Left ventricle myocardium inferior (tissue), 1 donor: ENCODE data around the gene TSC22D1. TPM values are rescaled to one million over a fixed set of nuclear protein-coding genes. Genes with fewer than 3 reads are reported as not detected.

ENCODE experiments used
- DNase-seq: peaks from one replicate; pipeline ENCODE4 v3.0.0-alpha.2; 2020
- H3K27ac ChIP-seq: fragments of 200-600 bp; replicated peaks from 2 replicates; pipeline ENCODE4 v1.8.0; 2021
- H3K27me3 ChIP-seq: fragments of 200-600 bp; 2 replicates; pipeline ENCODE4 v1.8.0; 2021; ENCODE audit warnings: low read depth
- H3K36me3 ChIP-seq: fragments of 200-600 bp; 2 replicates; pipeline ENCODE4 v1.8.0; 2021
- H3K4me1 ChIP-seq: fragments of 200-600 bp; 2 replicates; pipeline ENCODE4 v1.8.0; 2021
- H3K4me3 ChIP-seq: fragments of 200-600 bp; 2 replicates; pipeline ENCODE4 v1.8.0; 2021; ENCODE audit warnings: mild to moderate bottlenecking, moderate library complexity
- H3K9me3 ChIP-seq: fragments of 200-600 bp; replicated peaks from 2 replicates; pipeline ENCODE4 v1.8.0; 2021
- CTCF ChIP-seq: fragments of 200-600 bp; IDR thresholded peaks from 2 replicates; pipeline ENCODE4 v1.8.0; 2021; ENCODE audit warnings: antibody characterized with exemption, mild to moderate bottlenecking, borderline replicate concordance
- intact Hi-C: fragments of 100-400 bp; cut with micrococcal nuclease; formaldehyde crosslinking; loops from one replicate; pipeline ENCODE4 v1.11.0; 2022
- total RNA-seq: library from RNA; stranded (reverse); fragmentation: NEBNext Ultra II Directional; extraction: Animal tissue kit (Norgen Biotek cat#: 25700); gene quantifications from one replicate; pipeline ENCODE4 v1.2.1, GENCODE V29; 2021
- donor health status: DM: no; HTN: yes; CAD: no; lungs with severe emphysema.

Gene TSC22D1
- total RNA-seq, 1 donor from 2014 or later = 158 TPM

GRCh38 chr13:44540761-44541434, 35.2 kb downstream of the TSC22D1 start:
- H3K4me1 ChIP-seq = peaks cover 22% of the 10 kb centered on the region
- no peaks in the 10 kb centered on the region for H3K27me3 ChIP-seq
- DNase-seq = no peak
- no peaks in the 10 kb centered on the region for H3K9me3 ChIP-seq
- peaks cover 10% of the 10 kb centered on the region for H3K36me3 ChIP-seq
- no peak for TF ChIP-seq CTCF
- no peak overlapping the region for H3K27ac ChIP-seq
- no peak overlapping the region for H3K4me3 ChIP-seq
- intact Hi-C loops = no loop called here

- TF ChIP-seq CTCF = no peak
- Histone ChIP-seq H3K27me3 (no peaks in the 10 kb centered on the region), H3K27ac (no peak overlapping the region), H3K4me3 (no peak overlapping the region), H3K9me3 (no peaks in the 10 kb centered on the region), H3K36me3 (peaks cover 10% of the 10 kb centered on the region), H3K4me1 (peaks cover 10% of the 10 kb centered on the region)
- intact Hi-C loops = no loop called here
- DNase-seq = no peak
Measured at GRCh38 chr13:44537248-44537647, 38.9 kb downstream of the TSC22D1 start.

GRCh38 chr13:44523146-44524015, 52.7 kb downstream of the TSC22D1 start:
- TF ChIP-seq CTCF = no peak
- no peaks in the 10 kb centered on the region for H3K36me3 ChIP-seq
- intact Hi-C loops = no loop called here
- no peak overlapping the region for H3K4me3 ChIP-seq
- H3K27me3 ChIP-seq = no peaks in the 10 kb centered on the region
- no peak for DNase-seq
- peaks cover 18% of the 10 kb centered on the region for H3K4me1 ChIP-seq
- no peak overlapping the region for H3K27ac ChIP-seq
- H3K9me3 ChIP-seq = no peaks in the 10 kb centered on the region

- intact Hi-C loops = no loop called here
- no peaks in the 10 kb centered on the region for H3K9me3 ChIP-seq
- H3K4me1 ChIP-seq = peaks cover 18% of the 10 kb centered on the region
- DNase-seq = no peak
- no peak overlapping the region for H3K27ac ChIP-seq
- no peak for TF ChIP-seq CTCF
- H3K36me3 ChIP-seq = no peaks in the 10 kb centered on the region
- H3K27me3 ChIP-seq = no peaks in the 10 kb centered on the region
- H3K4me3 ChIP-seq = no peak overlapping the region
Measured at GRCh38 chr13:44519642-44520041, 56.5 kb downstream of the TSC22D1 start.

- Histone ChIP-seq H3K4me3 (no peak overlapping the region), H3K27ac (no peak overlapping the region)
- TF ChIP-seq CTCF = no peak
Measured at GRCh38 chr13:44516771-44517170, 59.4 kb downstream of the TSC22D1 start.

More at GRCh38 chr13:44516771-44517170, 59.4 kb downstream of the TSC22D1 start:
- no peak for DNase-seq
- no peaks in the 10 kb centered on the region for H3K27me3 ChIP-seq
- H3K9me3 ChIP-seq = no peaks in the 10 kb centered on the region
- H3K4me1 ChIP-seq = peaks cover 1% of the 10 kb centered on the region
- peaks cover 8% of the 10 kb centered on the region for H3K36me3 ChIP-seq
- intact Hi-C loops = no loop called here
